Kidney (tissue), 14 donors: ENCODE measurements around the gene CRPPA. TPM values are rescaled to one million over a fixed set of nuclear protein-coding genes. Genes with fewer than 3 reads are reported as not detected.

Source experiments
- DNase-seq, 5 donors: peaks; one replicate each; pipeline ENCODE4 v3.0.0-alpha.2; 2013 to 2020
- FAIRE-seq: peaks from 2 replicates; lab custom pipeline; 2012; peaks lifted over from hg19 to GRCh38; lab: Jason Lieb, UNC
- H3K27ac ChIP-seq, 2 donors: one replicate each; pipeline ENCODE4 v1.7.0; 2013; ENCODE audit warnings: low read depth in 2 of 2, low read length in 2 of 2, inconsistent platforms in 1 of 2
- H3K27me3 ChIP-seq: one replicate; pipeline ENCODE4 v1.7.1; 2013; ENCODE audit warnings: low read length, inconsistent platforms; ENCODE audit not compliant: control insufficient read depth, insufficient read depth
- H3K36me3 ChIP-seq, 3 donors: one replicate each; pipeline versions ENCODE4 v1.7.0 to v1.7.1; 2013; ENCODE audit warnings: low read length in 3 of 3, control low read depth in 1 of 3, inconsistent platforms in 1 of 3; ENCODE audit not compliant: insufficient read depth in 3 of 3, control insufficient read depth in 2 of 3
- H3K4me1 ChIP-seq, 3 donors: one replicate each; pipeline versions ENCODE4 v1.7.0 to v1.7.1; 2013; ENCODE audit warnings: low read length in 3 of 3, inconsistent platforms in 1 of 3, low read depth in 1 of 3; ENCODE audit not compliant: control insufficient read depth in 2 of 3, insufficient read depth in 2 of 3
- H3K4me3 ChIP-seq, 3 donors: one replicate each; pipeline versions ENCODE4 v1.7.0 to v1.8.1; 2013; ENCODE audit warnings: low read length in 3 of 3, control low read depth in 1 of 3, inconsistent platforms in 1 of 3
- H3K9ac ChIP-seq, 3 donors: one replicate each; pipeline versions ENCODE4 v1.7.0 to v1.7.1; 2013; ENCODE audit warnings: low read length in 3 of 3, control low read depth in 1 of 3, inconsistent platforms in 1 of 3
- H3K9me3 ChIP-seq, 3 donors: one replicate each; pipeline versions ENCODE4 v1.7.0 to v1.7.1; 2013; ENCODE audit warnings: low read length in 3 of 3, control low read depth in 1 of 3, inconsistent platforms in 1 of 3; ENCODE audit not compliant: control insufficient read depth in 2 of 3, insufficient read depth in 1 of 3
- intact Hi-C: fragments of 100-400 bp; cut with DNase I; formaldehyde crosslinking; loops from one replicate; pipeline ENCODE4 v1.11.1; 2022
- polyA plus RNA-seq: library from polyadenylated mRNA; stranded (reverse); fragments of 350-450 nt; fragmentation: Illumina TruSeq; extraction: RNeasy Lipid Tissue Mini Kit (QIAGEN cat#74804); gene quantifications from one replicate; pipeline ENCODE4 v1.2.3, GENCODE V29; 2014; ENCODE audit warnings: low read depth, low replicate concordance; ENCODE audit not compliant: insufficient read depth
- total RNA-seq: library from RNA; stranded (reverse); fragmentation: NEBNext Ultra II Directional; extraction: Animal tissue kit (Norgen Biotek cat#: 25700); gene quantifications from one replicate; pipeline ENCODE4 v1.2.1, GENCODE V29; 2021
- TF ChIP-seq, protein P1 (sequence below): IDR thresholded peaks from 3 replicates; pipeline ENCODE4 v1.5.1; 2012; ENCODE audit warnings: mild to moderate bottlenecking, moderate library complexity, borderline replicate concordance; ENCODE audit not compliant: insufficient read depth; ENCODE audit errors: extremely low read depth
- donor health status: control.
- donor health status: control.
- donor health status: control.
- donor health status: control.
- donor health status: control.
- donor health status: DM: yes; HTN: yes; CAD: no.
- donor health status: Normal renal cell carcinoma (clear cell type).

Gene CRPPA
- total and polyA plus RNA-seq, 2 donors from 2014 or later = 2.0 to 5.9 TPM

DNA sequence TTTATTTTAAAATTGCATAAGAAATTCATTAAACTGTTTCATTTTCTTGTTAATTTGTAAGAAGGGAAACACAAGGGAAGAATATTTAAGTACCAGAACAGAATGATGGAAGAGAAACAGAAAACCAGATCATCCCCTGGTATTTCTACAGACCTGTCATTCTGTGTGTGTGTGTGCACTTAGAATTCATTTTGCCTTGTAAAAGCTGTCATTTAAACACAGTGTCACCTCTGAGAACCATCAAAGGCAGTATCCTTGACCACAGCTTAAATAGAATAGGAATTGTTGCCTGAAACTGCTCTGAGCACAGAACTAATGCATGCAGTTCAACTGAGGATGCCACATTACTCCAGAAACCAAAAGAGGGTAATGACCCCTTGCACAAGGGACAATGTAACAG lies 6.8 kb upstream of the CRPPA start:
- Histone ChIP-seq H3K4me1 (no peaks in the 10 kb centered on the region), H3K36me3 (no peaks in the 10 kb centered on the region), H3K4me3 (no peak overlapping the region), H3K27me3 (no peaks in the 10 kb centered on the region), H3K9ac (no peak overlapping the region), H3K27ac (no peak overlapping the region), H3K9me3 (no peaks in the 10 kb centered on the region)
- intact Hi-C loops = no loop called here
- DNase-seq (no peak), FAIRE-seq (no peak)
- TF ChIP-seq, protein P1, sequence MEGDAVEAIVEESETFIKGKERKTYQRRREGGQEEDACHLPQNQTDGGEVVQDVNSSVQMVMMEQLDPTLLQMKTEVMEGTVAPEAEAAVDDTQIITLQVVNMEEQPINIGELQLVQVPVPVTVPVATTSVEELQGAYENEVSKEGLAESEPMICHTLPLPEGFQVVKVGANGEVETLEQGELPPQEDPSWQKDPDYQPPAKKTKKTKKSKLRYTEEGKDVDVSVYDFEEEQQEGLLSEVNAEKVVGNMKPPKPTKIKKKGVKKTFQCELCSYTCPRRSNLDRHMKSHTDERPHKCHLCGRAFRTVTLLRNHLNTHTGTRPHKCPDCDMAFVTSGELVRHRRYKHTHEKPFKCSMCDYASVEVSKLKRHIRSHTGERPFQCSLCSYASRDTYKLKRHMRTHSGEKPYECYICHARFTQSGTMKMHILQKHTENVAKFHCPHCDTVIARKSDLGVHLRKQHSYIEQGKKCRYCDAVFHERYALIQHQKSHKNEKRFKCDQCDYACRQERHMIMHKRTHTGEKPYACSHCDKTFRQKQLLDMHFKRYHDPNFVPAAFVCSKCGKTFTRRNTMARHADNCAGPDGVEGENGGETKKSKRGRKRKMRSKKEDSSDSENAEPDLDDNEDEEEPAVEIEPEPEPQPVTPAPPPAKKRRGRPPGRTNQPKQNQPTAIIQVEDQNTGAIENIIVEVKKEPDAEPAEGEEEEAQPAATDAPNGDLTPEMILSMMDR = no peak

- Histone ChIP-seq H3K36me3 (no peaks in the 10 kb centered on the region), H3K27me3 (no peaks in the 10 kb centered on the region), H3K27ac (no peak overlapping the region), H3K9ac (no peak overlapping the region), H3K9me3 (no peaks in the 10 kb centered on the region), H3K4me3 (no peak overlapping the region), H3K4me1 (peaks cover 5 to 16% (median 14%) of the 10 kb centered on the region in 3 donors)
- FAIRE-seq (no peak), DNase-seq (no peak)
- TF ChIP-seq, protein P1 = no peak
- intact Hi-C loops = no loop called here
Measured at GRCh38 chr7:16423761-16424160, 2.4 kb upstream of the CRPPA start.

- H3K4me3 ChIP-seq = no peak overlapping the region
- no peak for DNase-seq
- H3K4me1 ChIP-seq = peaks cover 5 to 16% (median 14%) of the 10 kb centered on the region in 3 donors
- TF ChIP-seq, protein P1 = no peak
- no peak overlapping the region for H3K9ac ChIP-seq
- no peaks in the 10 kb centered on the region for H3K36me3 ChIP-seq
- H3K27me3 ChIP-seq = no peaks in the 10 kb centered on the region
- intact Hi-C loops = no loop called here
- no peak overlapping the region for H3K27ac ChIP-seq
- no peak for FAIRE-seq
- no peaks in the 10 kb centered on the region for H3K9me3 ChIP-seq
Measured at GRCh38 chr7:16422917-16423316, 1.6 kb upstream of the CRPPA start.

DNA sequence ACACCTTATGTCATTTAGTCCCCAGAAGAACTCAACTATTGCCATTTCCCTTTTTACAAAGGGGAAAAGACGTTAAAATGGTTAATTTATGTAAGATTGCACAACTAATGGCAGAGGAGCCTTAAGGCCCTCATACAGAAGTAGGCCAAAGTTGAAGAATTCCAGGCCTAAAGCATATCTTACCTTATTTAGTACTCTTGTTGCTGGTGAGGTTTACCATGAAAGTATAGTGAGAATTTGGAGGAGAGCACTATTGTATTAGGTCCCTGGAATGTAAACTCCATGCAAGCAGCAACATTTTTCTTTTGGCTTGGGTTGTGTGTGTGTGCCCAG lies 731 bp upstream of the CRPPA start:
- H3K4me1 ChIP-seq = peaks cover 5 to 16% (median 14%) of the 10 kb centered on the region in 3 donors
- H3K9me3 ChIP-seq = no peaks in the 10 kb centered on the region
- no peaks in the 10 kb centered on the region for H3K27me3 ChIP-seq
- H3K27ac ChIP-seq = peak overlapping the region; percentile 95 to 97
- H3K4me3 ChIP-seq = peak overlapping the region in 1 of 3 donors; percentile 84
- no peak for FAIRE-seq
- H3K36me3 ChIP-seq = no peaks in the 10 kb centered on the region
- DNase-seq = peak in 1 of 5 donors; percentile 22
- peak overlapping the region in 1 of 3 donors; percentile 92 for H3K9ac ChIP-seq
- TF ChIP-seq, protein P1 = no peak
- intact Hi-C loops = no loop called here
